UCSD-AML1 (cell line): ENCODE data around the gene DIRAS1.
A peak's percentile ranks its signal among the peaks of the same experiment; 100 is the strongest.

Experiments used
- DNase-seq: peaks from one replicate; lab custom pipeline; 2025; ENCODE audit not compliant: unreplicated experiment; lab: John Stamatoyannopoulos, UW

Gene DIRAS1

GRCh38 chr19:2720777-2721569 is at the start of gene DIRAS1:
TSS of gene DIRAS1 (minus strand) at chr19:2721372. CDS start at chr19:2717806, 3,566 bp downstream.
- DNase-seq = no peak

GRCh38 chr19:2770055-2771013 is 49.2 kb upstream of the DIRAS1 start:
- peak; percentile 48 for DNase-seq

GRCh38 chr19:2769218-2769617 is 48.0 kb upstream of the DIRAS1 start:
- DNase-seq = no peak

- no peak for DNase-seq
These were observed 47.4 kb upstream of the DIRAS1 start for GRCh38 chr19:2768365-2769132.

- no peak for DNase-seq
These were observed 46.5 kb upstream of the DIRAS1 start for GRCh38 chr19:2767688-2768087.

GRCh38 chr19:2766594-2767372 is 45.6 kb upstream of the DIRAS1 start:
- no peak for DNase-seq

GRCh38 chr19:2765376-2765775 is 44.2 kb upstream of the DIRAS1 start:
- no peak for DNase-seq

GRCh38 chr19:2764945-2765344 is 43.8 kb upstream of the DIRAS1 start:
- DNase-seq = no peak

GRCh38 chr19:2763687-2764086 is 42.5 kb upstream of the DIRAS1 start:
- DNase-seq = no peak

- no peak for DNase-seq
These were observed 41.8 kb upstream of the DIRAS1 start for GRCh38 chr19:2762783-2763496.

GRCh38 chr19:2761876-2762782 is 41.0 kb upstream of the DIRAS1 start:
- no peak for DNase-seq

- no peak for DNase-seq
These were observed 40.1 kb upstream of the DIRAS1 start for GRCh38 chr19:2761309-2761677.

- DNase-seq = no peak
These were observed 38.8 kb upstream of the DIRAS1 start for GRCh38 chr19:2759965-2760364.

- no peak for DNase-seq
These were observed 38.2 kb upstream of the DIRAS1 start for GRCh38 chr19:2759362-2759761.

- DNase-seq = no peak
These were observed 37.6 kb upstream of the DIRAS1 start for GRCh38 chr19:2758601-2759313.

GRCh38 chr19:2756921-2757881 is 36.0 kb upstream of the DIRAS1 start:
- no peak for DNase-seq

GRCh38 chr19:2756477-2756876 is 35.3 kb upstream of the DIRAS1 start:
- no peak for DNase-seq
